GM21723 (cell line): Measurements from ENCODE around the gene MEGF10.

ENCODE experiments used
- ATAC-seq: cut with Tn5 transposase; IDR thresholded peaks from one replicate; pipeline ENCODE4 v1.9.1; 2021; ENCODE audit warnings: mild to moderate bottlenecking, moderate library complexity; ENCODE audit not compliant: unreplicated experiment

Gene MEGF10

DNA sequence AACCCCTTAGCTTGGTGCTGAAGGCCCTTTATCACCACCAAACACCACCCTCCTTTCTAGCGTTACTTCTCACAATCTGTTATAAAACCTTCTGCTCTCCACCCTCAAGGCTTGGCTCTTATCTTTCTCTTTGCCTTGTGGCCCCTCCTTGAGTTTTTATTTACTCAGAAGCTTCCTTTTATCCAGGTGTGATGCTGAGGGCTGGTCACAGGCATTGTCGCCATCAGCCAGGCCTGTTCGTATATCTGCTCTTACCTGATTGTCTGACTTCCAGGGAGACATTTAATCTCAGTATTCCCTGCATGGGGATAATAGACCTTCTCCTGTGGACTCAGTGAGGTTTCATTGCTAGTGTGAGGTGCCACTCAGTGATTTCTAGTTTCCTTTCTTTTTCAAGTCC lies 34.2 kb downstream of the MEGF10 start:
- no peak for ATAC-seq

DNA sequence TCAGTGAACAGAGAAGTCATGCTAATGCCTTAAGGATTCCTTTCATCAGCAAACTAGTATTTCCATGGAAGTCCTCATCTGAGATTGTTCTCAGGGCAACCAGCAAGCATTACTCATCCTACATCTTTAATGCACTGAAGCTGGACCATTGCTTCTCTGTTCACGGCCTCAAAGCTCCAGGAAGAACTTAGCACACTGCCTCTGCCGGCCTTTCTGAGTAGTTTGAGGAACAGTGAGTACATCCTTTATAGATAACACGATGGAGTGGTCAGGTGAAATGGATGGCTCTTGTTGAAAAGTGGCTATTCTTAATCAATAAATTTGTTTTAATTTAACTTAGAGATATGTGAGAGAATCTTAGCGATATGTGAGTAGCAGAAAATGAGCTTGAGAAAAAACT lies 35.8 kb downstream of the MEGF10 start:
- ATAC-seq = no peak

DNA sequence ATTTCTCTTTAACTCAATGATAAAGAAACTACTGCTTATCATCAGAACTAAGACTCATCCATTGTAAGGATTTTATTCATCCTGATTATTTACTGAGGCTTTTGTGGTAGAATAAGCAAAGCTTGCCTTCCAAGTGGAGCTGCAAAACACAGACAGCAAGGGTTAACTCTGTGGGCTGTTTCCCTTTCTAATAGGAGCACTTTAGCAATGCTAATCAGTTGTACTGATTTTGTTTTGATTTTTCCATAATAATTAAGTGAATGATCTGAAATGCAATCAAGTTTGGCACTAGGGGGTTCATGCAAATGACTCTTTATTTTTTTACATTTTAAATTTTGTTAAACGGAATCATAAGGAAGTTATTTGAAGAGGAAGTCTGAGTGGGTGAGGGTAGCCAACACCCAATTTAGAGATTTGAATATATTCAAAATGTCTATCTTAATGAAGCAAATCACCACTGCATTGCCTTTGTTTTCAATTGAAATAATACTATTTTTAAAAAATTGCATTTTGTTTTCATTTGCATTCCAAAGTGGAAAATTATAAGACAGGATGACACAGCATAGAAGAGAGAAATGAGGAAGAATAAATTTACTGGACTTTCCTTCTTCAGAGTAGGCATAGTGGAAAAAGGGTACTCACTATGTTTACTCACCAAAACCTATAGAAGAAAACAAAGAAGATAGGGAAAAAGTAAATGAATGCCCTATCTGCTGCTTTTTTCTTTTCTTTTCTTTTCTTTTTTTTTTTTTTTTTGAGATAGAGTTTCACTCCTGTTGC lies 36.6 kb downstream of the MEGF10 start:
- ATAC-seq = no peak

DNA sequence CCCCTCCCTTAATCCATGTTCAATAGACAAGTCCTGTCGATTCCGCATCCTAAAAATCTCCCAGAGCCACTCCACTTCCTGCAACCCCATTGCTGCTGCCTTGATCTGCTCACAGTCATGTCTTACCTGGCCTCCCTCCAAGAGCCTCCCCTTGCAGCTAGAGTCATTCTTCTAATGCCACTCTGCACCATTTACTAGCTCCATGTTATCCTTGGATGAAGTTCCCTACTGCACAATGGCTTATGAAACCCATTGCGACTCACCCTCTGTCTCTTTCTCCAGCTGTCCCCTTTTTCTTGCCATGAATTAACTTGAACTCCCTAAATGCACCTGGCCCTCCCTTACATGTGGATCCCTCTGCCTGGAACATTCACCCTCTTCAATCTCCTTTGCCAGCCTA lies 39.5 kb downstream of the MEGF10 start:
- ATAC-seq = no peak

DNA sequence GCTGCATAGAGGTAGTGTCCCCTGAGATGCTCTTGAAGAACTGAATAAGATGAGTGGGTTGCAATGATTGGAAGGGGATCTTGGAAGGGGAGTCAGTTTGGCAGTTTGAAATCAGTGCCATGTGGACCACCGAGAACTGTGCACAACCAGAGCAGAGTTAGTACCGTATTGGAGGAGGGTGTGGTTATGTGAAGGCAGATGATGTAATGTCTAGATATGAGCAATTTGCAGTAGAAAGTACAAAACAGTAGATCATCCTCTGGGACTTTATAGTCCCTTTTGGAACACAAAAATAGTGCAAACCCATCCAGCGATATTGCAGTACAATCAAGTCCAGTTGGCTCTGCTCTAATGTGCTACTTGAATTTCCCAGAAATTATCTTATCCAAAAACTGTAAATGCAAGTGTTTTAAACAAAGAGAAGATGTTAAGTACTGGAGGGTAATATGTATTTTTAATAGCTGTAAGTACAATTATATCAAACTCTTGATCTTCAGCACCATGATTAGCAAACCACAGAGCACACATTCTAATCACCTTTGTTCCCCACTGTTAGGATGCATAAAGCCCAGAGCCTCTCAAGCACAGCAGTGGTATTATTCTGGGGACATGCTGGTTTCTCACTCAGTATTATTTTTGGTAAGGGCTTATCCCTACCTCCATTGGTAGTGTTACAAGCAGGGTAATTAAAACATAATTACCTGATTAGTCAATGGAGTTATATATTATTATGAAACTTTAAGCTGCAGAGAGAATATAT lies 41.5 kb downstream of the MEGF10 start:
- no peak for ATAC-seq

DNA sequence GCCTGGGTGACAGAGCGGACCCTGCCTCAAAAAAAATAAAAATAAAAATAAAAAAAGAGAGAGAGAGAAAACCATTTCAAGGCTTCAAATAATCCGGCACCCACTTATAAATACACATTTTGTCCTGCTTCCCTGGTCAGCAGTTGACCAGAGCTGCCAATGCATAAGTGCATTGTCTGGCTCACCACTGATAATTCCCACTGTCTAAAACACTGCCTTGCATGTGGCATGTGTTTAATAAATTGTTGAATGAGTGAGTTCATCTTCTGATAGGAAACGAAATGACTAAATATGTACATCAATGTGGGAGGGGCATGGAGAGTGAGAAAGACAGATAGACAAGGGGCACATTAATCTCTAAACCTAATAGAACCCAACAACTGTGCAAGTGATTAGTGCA lies 42.9 kb downstream of the MEGF10 start:
- no peak for ATAC-seq

DNA sequence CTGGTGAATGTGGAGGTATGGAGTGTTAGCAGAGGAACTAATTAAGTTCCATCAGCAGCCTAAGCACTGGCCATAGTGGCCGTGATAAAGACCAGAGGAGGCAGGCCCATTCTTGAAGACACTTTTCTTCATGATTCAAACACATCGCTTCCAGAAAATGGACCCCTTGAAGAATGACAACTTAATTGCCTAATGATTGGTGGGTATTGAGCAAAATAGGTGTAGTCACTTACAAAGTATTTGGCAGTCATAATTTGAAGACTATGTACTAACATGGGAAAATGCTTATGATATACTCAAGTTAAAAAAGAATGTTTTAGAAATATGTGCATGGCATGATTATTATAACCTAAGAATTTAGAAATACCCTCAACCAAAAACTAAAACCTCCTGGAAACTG lies 44.8 kb downstream of the MEGF10 start:
- ATAC-seq = no peak

DNA sequence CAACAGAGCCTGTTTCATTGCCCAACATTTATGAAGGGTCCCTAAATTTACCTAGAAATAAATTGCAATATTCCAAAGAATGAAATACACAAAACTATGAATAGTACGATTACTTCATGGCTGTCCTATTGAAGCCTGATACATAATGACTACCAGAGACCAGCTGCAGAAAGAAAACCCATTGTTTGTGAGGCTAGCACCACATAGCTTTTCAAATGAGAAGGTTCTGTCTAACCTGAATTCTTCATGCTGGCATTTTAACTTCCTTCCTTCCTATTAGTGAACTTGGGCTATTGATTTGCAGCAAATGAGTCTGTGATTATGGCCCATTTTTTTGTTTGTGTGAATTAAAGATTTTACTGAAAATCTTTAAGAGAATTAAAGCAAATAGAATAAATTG lies 47.3 kb downstream of the MEGF10 start:
- ATAC-seq = no peak

DNA sequence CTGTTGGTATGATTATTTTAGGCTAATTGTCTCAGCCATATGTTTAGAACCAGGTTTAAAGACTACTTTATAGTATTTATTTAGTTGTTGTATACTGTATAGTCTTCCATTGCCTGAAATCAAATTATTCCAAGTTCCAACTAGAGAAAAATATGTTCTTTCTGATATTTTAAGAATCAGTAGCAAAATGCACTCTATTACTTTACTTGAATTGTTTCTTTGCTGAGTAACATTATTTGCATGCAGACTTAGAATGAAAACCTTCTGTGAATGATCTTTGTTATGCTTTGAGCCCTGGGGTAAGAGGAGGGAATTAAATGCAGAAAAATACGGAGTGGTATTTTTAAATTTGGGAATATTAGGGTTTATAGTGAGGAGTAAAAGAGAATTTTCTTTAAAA lies 47.9 kb downstream of the MEGF10 start:
- no peak for ATAC-seq

DNA sequence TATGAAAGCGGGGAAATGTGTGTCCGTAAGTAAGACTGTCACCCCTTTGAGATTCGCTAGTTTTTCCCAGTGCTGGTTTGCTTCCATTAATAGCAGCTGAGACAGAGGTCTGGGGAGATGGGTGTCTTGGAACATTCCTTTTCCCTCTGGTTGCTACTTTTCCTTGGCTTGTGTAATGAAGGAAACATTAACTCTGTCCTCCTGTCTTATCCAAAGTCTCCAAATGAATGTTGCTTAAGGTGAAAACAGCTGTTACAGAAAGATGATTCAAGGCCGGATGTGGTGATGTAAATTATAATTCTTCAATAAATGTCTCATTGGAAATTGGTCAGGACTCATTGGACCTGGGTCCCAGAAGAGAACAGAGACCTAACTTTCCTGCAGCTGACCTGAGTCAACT lies 50.0 kb downstream of the MEGF10 start:
- ATAC-seq = no peak

DNA sequence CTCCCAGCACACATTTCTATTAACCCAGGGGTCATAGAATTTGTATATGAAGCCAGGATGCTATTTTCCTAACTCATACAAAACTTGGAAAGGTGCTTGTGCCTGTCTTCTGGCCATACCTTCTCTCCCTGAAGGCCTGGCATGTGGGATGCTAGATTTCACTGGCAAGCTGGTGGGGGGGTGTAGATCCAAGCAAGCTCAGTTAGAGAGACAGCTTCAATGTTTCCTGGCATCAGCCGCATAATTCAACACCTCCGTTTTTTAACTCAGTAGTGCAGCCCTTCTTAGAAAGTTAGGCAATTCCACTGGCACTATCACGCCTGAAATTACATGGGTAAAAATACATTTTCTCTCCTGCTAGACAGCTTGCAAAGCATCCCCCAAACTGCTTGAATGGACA lies 51.8 kb downstream of the MEGF10 start:
- ATAC-seq = no peak

DNA sequence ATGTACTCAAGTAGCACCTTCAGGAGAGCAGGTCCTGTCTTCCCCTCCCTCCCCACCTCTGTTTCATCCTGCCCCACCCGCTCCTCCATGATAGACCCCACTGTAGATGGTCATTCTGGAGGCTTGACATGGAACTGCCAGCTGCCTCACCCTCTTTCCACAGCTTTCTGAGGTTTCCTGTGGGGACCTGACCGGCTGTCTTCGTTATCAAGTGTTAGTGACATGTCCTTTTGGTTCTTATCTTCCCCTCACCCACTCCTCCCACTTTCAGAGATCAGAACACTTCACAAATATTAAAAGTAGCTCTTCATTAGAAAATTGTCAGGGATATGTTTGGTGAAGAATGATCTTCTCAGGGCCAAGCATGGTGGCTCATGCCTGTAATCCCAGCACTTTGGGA lies 52.7 kb downstream of the MEGF10 start:
- no peak for ATAC-seq

DNA sequence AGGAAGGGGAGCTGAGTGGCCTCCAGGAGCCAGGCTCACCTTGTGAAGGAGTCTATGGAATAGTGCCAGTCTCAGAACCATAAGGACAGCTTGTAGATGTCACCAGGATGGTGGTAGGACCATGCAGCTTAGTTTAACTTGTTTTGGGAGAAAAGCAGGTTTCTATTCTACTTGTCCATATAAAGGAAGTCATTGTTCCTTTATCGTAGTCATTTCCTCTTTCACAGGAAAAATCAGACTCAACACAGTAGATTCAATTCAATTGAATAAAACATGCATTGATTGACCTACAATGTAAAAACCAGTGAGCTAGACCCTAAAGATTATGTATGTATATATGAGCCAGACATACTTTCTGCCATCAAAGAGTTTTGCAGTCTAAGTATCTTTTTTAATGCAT lies 53.3 kb downstream of the MEGF10 start:
- no peak for ATAC-seq

DNA sequence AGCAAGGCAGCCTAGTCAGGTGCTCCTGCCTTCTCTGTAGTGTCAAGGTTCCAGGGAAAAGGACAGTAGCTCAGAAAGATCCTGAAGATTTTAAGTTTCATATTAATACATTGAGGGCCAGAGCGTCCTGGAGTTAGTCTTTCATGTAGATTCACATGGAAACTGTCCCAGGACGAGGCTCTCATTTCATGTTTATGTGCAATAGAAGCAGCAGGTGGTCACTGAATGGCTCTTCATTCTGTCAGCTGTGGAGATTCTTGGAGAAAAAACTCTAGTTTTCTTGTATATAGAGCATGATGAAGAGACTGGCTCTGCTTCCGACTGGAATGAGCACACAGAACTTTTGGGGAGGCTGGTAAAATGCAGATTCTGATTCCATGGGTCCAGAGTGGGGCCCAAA lies 54.3 kb downstream of the MEGF10 start:
- ATAC-seq = no peak

DNA sequence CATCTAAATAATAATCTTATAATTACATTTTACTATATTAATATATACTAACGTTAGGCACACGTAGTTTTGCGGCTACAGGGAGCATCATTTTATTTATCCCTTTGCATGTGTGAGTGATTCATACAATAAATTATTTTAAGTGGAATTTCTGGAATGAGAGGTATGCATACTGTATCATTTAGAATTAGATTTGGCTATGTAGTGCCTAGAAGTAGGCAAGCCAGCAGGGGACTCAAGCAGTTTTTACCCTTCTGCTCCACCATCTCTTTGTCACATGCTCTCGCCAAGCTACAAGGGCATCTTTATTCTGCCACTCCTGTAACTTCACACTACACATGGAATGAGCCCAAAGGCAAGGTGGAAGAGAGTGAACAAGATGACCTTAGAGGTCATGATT lies 60.8 kb downstream of the MEGF10 start:
- ATAC-seq = no peak

DNA sequence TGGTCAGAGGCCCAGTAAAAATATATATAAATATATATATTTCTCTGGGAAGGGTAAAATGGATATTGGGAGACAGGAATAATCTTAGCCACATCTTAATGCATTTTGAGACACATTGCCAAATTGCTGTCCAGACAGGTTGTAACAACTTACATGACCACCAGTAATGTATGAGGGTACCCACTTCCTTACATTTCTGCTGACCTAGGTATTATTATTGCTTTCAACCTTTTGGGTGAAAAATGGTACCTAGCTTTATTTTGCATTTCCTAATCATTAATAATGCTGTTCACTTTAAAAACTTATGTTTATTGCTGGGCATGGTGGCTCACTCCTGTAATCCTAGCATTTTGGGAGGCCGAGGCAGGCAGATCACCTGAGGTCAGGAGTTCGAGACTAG lies 61.5 kb downstream of the MEGF10 start:
- ATAC-seq = no peak

DNA sequence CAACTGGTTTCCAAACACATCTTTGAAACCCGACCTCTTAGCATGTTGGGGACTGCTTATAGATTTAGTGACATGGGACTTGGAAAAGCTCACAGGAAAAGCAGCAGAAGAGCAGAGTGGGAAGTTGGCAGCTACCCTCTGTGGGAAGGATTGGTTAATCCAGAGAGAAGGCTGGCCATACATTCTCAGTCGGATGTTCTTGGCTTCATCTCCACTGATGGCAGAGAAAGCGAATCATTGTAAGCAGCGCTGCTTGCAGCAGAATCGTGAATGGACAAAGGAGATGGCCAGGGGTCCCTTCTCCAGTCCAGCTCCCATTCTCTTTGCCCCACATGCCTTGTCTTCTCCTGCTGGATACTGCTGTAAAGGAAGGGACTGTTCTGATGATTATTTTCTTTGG lies 62.7 kb downstream of the MEGF10 start:
- ATAC-seq = no peak

DNA sequence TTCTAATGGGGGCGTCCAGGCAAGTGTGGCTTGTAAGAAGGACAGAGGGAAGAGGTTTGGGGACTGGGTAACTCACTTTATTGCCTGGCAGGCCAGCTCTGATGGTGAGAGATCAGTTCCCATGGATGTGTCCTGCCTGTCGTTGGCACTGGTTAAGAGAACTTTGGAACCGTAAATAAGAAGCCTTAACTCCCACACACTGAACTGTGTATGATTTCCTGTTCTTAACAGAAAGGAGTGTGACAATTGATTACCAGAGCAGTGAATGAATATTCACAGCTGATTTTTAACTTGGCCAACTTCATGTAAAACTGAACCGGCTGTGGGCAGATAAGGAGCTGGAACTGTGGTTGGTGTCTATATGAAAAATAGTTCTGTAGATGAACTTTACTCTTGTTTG lies 63.2 kb downstream of the MEGF10 start:
- ATAC-seq = no peak

DNA sequence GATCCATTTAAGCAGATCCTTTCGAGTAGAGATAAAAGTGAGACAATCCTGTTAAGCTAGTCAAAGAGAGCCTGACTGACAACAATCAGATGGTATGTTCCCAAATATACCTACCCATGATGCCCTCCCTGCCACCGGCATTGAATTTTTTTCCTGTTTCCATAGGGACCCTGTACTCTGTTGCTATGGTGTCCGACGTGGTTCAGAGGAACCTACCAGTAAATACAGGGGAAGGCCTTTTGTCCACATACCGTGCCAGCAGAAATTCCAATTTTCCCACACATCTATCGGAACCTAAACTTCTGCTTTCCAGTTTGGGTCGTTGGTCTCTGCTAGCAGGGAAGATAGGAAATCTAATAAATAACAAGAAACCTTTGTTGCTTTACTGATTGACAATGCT lies 64.7 kb downstream of the MEGF10 start:
- ATAC-seq = no peak

DNA sequence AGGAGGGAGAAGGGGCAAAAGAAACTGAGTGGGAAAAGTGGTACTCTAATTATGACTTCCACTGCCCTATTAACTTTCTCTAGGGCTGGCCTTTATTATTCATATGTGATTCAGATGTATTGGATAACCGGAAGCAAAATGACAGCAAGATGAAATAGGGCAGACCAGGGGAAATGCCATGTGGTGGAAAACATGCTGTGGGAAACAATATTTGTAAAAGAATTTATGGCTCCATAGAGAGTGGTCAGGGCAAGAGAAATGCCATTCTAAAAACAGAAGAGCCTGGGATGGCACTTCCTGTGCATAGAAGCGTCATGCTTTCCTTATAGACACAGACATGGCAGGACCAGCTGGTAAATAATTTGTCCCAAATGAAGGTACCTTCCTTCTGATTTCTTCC lies 67.7 kb downstream of the MEGF10 start:
- ATAC-seq = no peak

DNA sequence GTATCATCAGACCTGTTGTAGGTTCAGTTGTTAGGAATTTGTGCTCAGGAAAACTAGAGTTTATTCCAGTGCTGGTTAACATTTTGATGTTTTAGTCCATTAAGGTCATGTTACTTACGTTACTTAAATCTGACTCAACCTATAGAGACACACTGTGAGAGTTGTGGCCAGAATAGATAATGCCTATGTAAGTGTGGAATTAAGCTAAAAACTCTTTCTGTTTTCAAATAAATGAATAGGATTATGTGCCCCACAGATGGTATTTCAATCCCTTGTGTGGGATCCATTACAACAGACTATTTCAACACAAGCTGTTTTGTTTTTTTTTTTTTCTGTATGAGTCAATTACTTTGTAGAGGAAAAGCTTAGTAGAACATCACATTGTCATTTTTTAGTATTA lies 68.1 kb downstream of the MEGF10 start:
- no peak for ATAC-seq

DNA sequence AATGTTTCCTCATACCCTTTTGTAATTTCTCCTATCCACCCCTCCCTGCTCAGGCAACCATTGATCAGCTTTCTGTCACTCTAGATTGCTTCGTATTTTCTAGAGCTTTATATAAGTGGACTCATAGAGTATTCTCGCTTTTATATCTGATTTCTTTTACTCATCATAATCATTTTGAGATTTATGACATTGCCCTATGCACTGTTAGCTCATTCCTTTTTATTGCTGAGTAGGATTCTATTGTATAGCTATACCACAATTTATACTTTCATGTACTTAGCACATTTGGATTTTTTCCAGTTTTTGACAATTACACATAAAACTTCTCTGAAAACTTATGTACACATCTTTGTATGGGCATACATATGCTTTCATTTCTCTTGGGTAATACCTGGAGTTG lies 68.9 kb downstream of the MEGF10 start:
- ATAC-seq = no peak

DNA sequence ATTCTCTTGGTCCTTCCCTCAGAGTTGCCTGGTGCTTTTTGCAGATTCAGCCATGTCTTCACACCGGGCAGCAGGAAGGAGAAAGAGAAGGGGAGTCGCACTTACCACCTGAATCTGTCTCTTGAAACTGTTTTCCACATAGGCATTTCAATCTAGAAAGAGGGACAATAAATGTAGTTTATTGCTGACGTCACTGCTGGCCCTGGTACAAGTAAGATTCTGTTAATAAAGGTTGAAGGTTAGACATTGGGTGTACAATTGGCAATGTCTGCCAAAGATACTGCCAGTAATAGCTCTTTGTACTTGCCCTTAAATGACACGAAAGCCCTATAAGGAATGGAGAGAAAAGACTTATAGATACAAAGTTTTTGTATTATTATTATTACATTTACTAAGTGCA lies 72.8 kb downstream of the MEGF10 start:
- no peak for ATAC-seq
